H9 (cell line): Measurements from ENCODE around the gene CYREN. TPM values are rescaled to one million over a fixed set of nuclear protein-coding genes. Genes with fewer than 3 reads are reported as not detected.

Source experiments
- DNase-seq: peaks from one replicate; pipeline ENCODE4 v3.0.0-alpha.2; 2017
- H2AFZ ChIP-seq: one replicate; pipeline ENCODE4 v1.6.1; 2013; ENCODE audit warnings: mild to moderate bottlenecking, low read length, control low read depth, moderate library complexity
- H2AK5ac ChIP-seq: 2 replicates; pipeline ENCODE4 v1.6.1; 2013; ENCODE audit warnings: low read length, control low read depth, mixed read lengths; ENCODE audit not compliant: insufficient read length
- H2BK120ac ChIP-seq: one replicate; pipeline ENCODE4 v1.6.1; 2013; ENCODE audit warnings: low read depth, mild to moderate bottlenecking, low read length, control low read depth, inconsistent platforms; ENCODE audit not compliant: poor library complexity, severe bottlenecking
- H2BK12ac ChIP-seq: 2 replicates; pipeline ENCODE4 v1.6.1; 2013; ENCODE audit warnings: low read length, control low read depth, mixed read lengths, low read depth; ENCODE audit not compliant: insufficient read length
- H2BK15ac ChIP-seq: 2 replicates; pipeline ENCODE4 v1.6.1; 2013; ENCODE audit warnings: low read depth, low read length, control low read depth
- H2BK20ac ChIP-seq: one replicate; pipeline ENCODE4 v1.6.1; 2013; ENCODE audit warnings: low read depth, mild to moderate bottlenecking, low read length, control low read depth, inconsistent platforms; ENCODE audit not compliant: poor library complexity, severe bottlenecking
- H2BK5ac ChIP-seq: 2 replicates; pipeline ENCODE4 v1.6.1; 2013; ENCODE audit warnings: low read length, control low read depth, mixed read lengths; ENCODE audit not compliant: insufficient read length
- H3K14ac ChIP-seq: 2 replicates; pipeline ENCODE4 v1.6.1; 2013; ENCODE audit warnings: low read length, control low read depth; ENCODE audit not compliant: insufficient read depth
- H3K18ac ChIP-seq: 2 replicates; pipeline ENCODE4 v1.6.1; 2013; ENCODE audit warnings: low read depth, mild to moderate bottlenecking, mixed read lengths, low read length, control low read depth; ENCODE audit not compliant: insufficient read length
- H3K23ac ChIP-seq: 2 replicates; pipeline ENCODE4 v1.6.1; 2013; ENCODE audit warnings: low read length, control low read depth, mixed read lengths, low read depth; ENCODE audit not compliant: insufficient read length
- H3K23me2 ChIP-seq: 2 replicates; pipeline ENCODE4 v1.6.1; 2013; ENCODE audit warnings: low read depth, mild to moderate bottlenecking, mixed read lengths, low read length, control low read depth; ENCODE audit not compliant: insufficient read length, poor library complexity, severe bottlenecking
- H3K27ac ChIP-seq: 2 replicates; pipeline ENCODE4 v1.5.1; 2013; ENCODE audit warnings: low read length, control low read depth, mixed read lengths, low read depth; ENCODE audit not compliant: insufficient read length
- H3K27me3 ChIP-seq: 2 replicates; pipeline ENCODE4 v1.6.1; 2013; ENCODE audit warnings: low read length, control low read depth, inconsistent platforms; ENCODE audit not compliant: insufficient read depth
- H3K4ac ChIP-seq: 2 replicates; pipeline ENCODE4 v1.6.1; 2013; ENCODE audit warnings: low read depth, mild to moderate bottlenecking, control low read depth, inconsistent platforms, low read length, moderate library complexity
- H3K4me1 ChIP-seq: 2 replicates; pipeline ENCODE4 v1.6.1; 2013; ENCODE audit warnings: low read length, control low read depth, inconsistent platforms; ENCODE audit not compliant: insufficient read depth
- H3K4me2 ChIP-seq: 2 replicates; pipeline ENCODE4 v1.6.1; 2013; ENCODE audit warnings: low read length, control low read depth, mixed read lengths; ENCODE audit not compliant: insufficient read length, insufficient read depth
- H3K56ac ChIP-seq: 2 replicates; pipeline ENCODE4 v1.6.1; 2013; ENCODE audit warnings: low read depth, mild to moderate bottlenecking, mixed read lengths, low read length, control low read depth; ENCODE audit not compliant: insufficient read length
- H3K79me1 ChIP-seq: 2 replicates; pipeline ENCODE4 v1.6.1; 2013; ENCODE audit warnings: low read depth, mild to moderate bottlenecking, moderate library complexity, low read length, control low read depth, inconsistent platforms; ENCODE audit not compliant: insufficient read depth, poor library complexity, severe bottlenecking
- H3K79me2 ChIP-seq: 2 replicates; pipeline ENCODE4 v1.6.1; 2013; ENCODE audit warnings: low read length, control low read depth, inconsistent platforms; ENCODE audit not compliant: insufficient read depth
- H3K9ac ChIP-seq: 2 replicates; pipeline ENCODE4 v1.6.1; 2013; ENCODE audit warnings: low read length, control low read depth, mixed read lengths; ENCODE audit not compliant: insufficient read length; ENCODE audit errors: extremely low read depth
- H3K9me3 ChIP-seq: one replicate; pipeline ENCODE4 v1.6.1; 2013; ENCODE audit warnings: low read depth, low read length, inconsistent platforms; ENCODE audit not compliant: control insufficient read depth
- H3T11ph ChIP-seq: one replicate; pipeline ENCODE4 v1.6.1; 2013; ENCODE audit warnings: mild to moderate bottlenecking, low read length, control low read depth, inconsistent platforms
- H4K20me1 ChIP-seq: one replicate; pipeline ENCODE4 v1.6.1; 2013; ENCODE audit not compliant: control insufficient read depth, insufficient read length, insufficient read depth
- H4K5ac ChIP-seq: 2 replicates; pipeline ENCODE4 v1.6.1; 2013; ENCODE audit warnings: low read depth, mild to moderate bottlenecking, mixed read lengths, low read length, control low read depth; ENCODE audit not compliant: insufficient read length
- H4K8ac ChIP-seq: replicated peaks from 2 replicates; pipeline ENCODE4 v1.6.1; 2013; ENCODE audit warnings: low read length, control low read depth, mixed read lengths, low read depth; ENCODE audit not compliant: insufficient read length
- H4K91ac ChIP-seq: 2 replicates; pipeline ENCODE4 v1.6.1; 2013; ENCODE audit warnings: low read depth, mild to moderate bottlenecking, moderate library complexity, mixed read lengths, low read length, control low read depth; ENCODE audit not compliant: insufficient read length
- H3K27ac Mint-ChIP-seq, 3 experiments: 2 replicates in 2 of 3; 3 replicates in 1 of 3; pipeline ENCODE4 v1.8.0; 2020 to 2021; ENCODE audit warnings: mixed read lengths in 3 of 3, mild to moderate bottlenecking in 1 of 3, moderate library complexity in 1 of 3
- H3K27me3 Mint-ChIP-seq: 2 replicates; pipeline ENCODE4 v1.8.0; 2021; ENCODE audit warnings: low read depth, mild to moderate bottlenecking, moderate library complexity, mixed read lengths
- H3K36me3 Mint-ChIP-seq, 3 experiments: 2 replicates in 2 of 3; 3 replicates in 1 of 3; pipeline ENCODE4 v1.8.0; 2020 to 2021; ENCODE audit warnings: low read depth in 3 of 3, mixed read lengths in 3 of 3; ENCODE audit not compliant: insufficient read depth in 1 of 3
- H3K4me1 Mint-ChIP-seq, 2 experiments: 2 replicates each; pipeline ENCODE4 v1.8.0; 2020; ENCODE audit warnings: mixed read lengths in 2 of 2
- H3K4me3 Mint-ChIP-seq, 2 experiments: 2 replicates in 1 of 2; 3 replicates in 1 of 2; pipeline ENCODE4 v1.8.0; 2020 to 2021; ENCODE audit warnings: mild to moderate bottlenecking in 2 of 2, mixed read lengths in 2 of 2, moderate library complexity in 1 of 2
- H3K9me3 Mint-ChIP-seq, 2 experiments: 2 replicates in 1 of 2; 3 replicates in 1 of 2; pipeline ENCODE4 v1.8.0; 2020; ENCODE audit warnings: mild to moderate bottlenecking in 2 of 2, mixed read lengths in 2 of 2, moderate library complexity in 1 of 2
- WGBS: extraction: QIAGEN DNeasy Blood & Tissue Kit; methylation state at CpG from one replicate; pipeline ENCODE4 v1.1.7; 2013; ENCODE audit warnings: missing lambda C conversion rate, low lambda C conversion rate, mixed read lengths; ENCODE audit not compliant: insufficient read length; ENCODE audit errors: extremely low coverage; 5-methylcytosine and 5-hydroxymethylcytosine counted together
- total RNA-seq: library from RNA; stranded (reverse); gene quantifications from 2 replicates; pipeline ENCODE4 v1.2.1, GENCODE V29; 2021
- TF ChIP-seq, protein P1 (sequence below): fragments of 200-600 bp; sonication (generic); conservative IDR thresholded peaks from 3 replicates; pipeline ENCODE4 v1.8.0; 2021; ENCODE audit warnings: antibody characterized with exemption, mild to moderate bottlenecking

CYREN gene
- total RNA-seq, 1 experiment from 2014 or later: 72.0 TPM

DNA sequence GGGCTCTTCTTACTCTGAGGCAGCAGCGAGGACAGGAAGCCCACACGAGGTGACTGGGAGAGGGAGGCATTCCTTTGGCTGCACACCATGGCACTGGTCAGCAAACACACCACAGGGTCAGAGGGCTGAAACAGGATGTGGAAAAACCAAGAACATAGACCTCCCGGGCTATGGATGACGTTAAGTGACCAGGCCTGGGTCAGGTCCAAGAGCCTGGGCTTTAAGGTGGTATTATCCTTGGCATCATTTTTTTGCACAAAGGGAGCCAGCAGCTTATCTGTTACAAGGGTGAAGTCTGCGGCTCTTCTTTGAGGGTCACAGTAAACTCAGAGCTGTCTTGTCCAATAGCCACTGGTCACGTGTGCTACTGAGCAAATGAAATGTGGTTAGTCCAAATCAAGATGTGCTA, 33.8 kb upstream of the CYREN start:
- WGBS: no CpG with 5 or more reads among the region's 6 CpGs
- Histone ChIP-seq H2BK20ac (no peak overlapping the region), H3T11ph (no peak overlapping the region), H3K14ac (no peak overlapping the region), H2AFZ (no peak overlapping the region), H3K27me3 (no peaks in the 10 kb centered on the region), H3K4me2 (no peak overlapping the region), H3K9me3 (no peaks in the 10 kb centered on the region), H4K5ac (no peak overlapping the region), H3K18ac (no peak overlapping the region), H3K79me1 (no peaks in the 10 kb centered on the region), H3K56ac (no peak overlapping the region), H3K4ac (no peak overlapping the region), H4K8ac (no peak overlapping the region), H3K23me2 (no peaks in the 10 kb centered on the region), H3K27ac (no peak overlapping the region), H2BK15ac (no peak overlapping the region), H2BK5ac (no peak overlapping the region), H3K23ac (no peak overlapping the region), H2AK5ac (no peak overlapping the region), H4K91ac (no peak overlapping the region), H3K9ac (no peak overlapping the region), H2BK12ac (no peak overlapping the region), H4K20me1 (no peaks in the 10 kb centered on the region), H3K79me2 (no peaks in the 10 kb centered on the region), H2BK120ac (no peak overlapping the region), H3K4me1 (no peaks in the 10 kb centered on the region)
- Mint-ChIP-seq H3K9me3 (no peaks in the 10 kb centered on the region), H3K4me3 (no peak overlapping the region), H3K4me1 (peaks cover 0 to 10% of the 10 kb centered on the region in 2 experiments; a peak in 3 of 4 replicates), H3K27ac (no peak overlapping the region), H3K27me3 (no peaks in the 10 kb centered on the region), H3K36me3 (peaks cover 3 to 24% (median 8%) of the 10 kb centered on the region in 3 experiments; a peak in 6 of 7 replicates)
- TF ChIP-seq, protein P1, sequence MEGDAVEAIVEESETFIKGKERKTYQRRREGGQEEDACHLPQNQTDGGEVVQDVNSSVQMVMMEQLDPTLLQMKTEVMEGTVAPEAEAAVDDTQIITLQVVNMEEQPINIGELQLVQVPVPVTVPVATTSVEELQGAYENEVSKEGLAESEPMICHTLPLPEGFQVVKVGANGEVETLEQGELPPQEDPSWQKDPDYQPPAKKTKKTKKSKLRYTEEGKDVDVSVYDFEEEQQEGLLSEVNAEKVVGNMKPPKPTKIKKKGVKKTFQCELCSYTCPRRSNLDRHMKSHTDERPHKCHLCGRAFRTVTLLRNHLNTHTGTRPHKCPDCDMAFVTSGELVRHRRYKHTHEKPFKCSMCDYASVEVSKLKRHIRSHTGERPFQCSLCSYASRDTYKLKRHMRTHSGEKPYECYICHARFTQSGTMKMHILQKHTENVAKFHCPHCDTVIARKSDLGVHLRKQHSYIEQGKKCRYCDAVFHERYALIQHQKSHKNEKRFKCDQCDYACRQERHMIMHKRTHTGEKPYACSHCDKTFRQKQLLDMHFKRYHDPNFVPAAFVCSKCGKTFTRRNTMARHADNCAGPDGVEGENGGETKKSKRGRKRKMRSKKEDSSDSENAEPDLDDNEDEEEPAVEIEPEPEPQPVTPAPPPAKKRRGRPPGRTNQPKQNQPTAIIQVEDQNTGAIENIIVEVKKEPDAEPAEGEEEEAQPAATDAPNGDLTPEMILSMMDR: no peak
- DNase-seq: no peak
